HUES64 (cell line): Measurements from ENCODE around the gene USP12.

Source experiments
- H3K27ac ChIP-seq: 2 replicates; pipeline ENCODE4 v1.7.0; 2013; ENCODE audit warnings: low read depth, low read length, inconsistent platforms
- H3K27me3 ChIP-seq: 2 replicates; pipeline ENCODE4 v1.6.1; 2013; ENCODE audit warnings: mild to moderate bottlenecking, low read length; ENCODE audit not compliant: insufficient read depth
- H3K36me3 ChIP-seq: 2 replicates; pipeline ENCODE4 v1.6.1; 2013; ENCODE audit warnings: mild to moderate bottlenecking, low read length; ENCODE audit not compliant: insufficient read depth
- H3K4me1 ChIP-seq: 2 replicates; pipeline ENCODE4 v1.6.1; 2013; ENCODE audit warnings: mild to moderate bottlenecking, low read length, moderate library complexity; ENCODE audit not compliant: insufficient read depth
- H3K4me3 ChIP-seq: 2 replicates; pipeline ENCODE4 v1.5.1; 2013; ENCODE audit warnings: mild to moderate bottlenecking, low read length, moderate library complexity
- H3K9ac ChIP-seq: 2 replicates; pipeline ENCODE4 v1.6.1; 2013; ENCODE audit warnings: mild to moderate bottlenecking, low read depth, low read length
- H3K9me3 ChIP-seq: 2 replicates; pipeline ENCODE4 v1.6.1; 2013; ENCODE audit warnings: low read depth, low read length; ENCODE audit not compliant: insufficient read depth
- WGBS: fragments of 150-250, 120-280 bp; methylation state at CpG from one replicate; pipeline ENCODE4 v1.1.7; 2013; ENCODE audit warnings: missing lambda C conversion rate; 5-methylcytosine and 5-hydroxymethylcytosine counted together

USP12 gene

DNA sequence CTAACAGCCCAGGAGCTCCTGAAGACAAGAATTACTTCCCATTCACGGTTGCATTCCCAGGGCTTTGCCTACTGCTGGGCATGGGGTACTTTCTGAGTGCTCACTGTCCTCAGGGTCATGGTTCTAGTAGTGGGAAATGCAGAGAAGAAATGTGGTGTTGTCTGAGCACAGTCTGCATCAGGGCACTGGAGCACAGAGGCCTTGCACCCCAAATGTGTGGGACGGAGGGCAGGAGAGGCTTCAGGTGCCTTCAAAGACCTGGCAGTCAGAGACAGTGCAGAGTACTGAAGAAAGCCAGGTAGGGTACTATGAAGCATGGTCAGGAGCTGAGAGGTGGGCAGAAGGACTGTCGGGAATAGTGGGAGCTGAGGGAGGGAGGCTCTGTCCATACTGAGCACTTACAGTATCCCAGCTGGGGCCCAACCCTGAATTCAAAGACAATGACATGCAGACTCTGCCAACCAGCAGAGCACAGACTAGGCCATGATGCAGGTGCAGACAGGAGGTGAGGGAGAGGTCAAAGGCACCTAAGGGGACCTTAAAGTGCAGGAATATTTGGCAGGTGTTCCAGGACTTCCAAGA lies 144.4 kb downstream of the USP12 start:
- WGBS: 87% methylated on average over 3 of the region's 3 CpGs
- no peak overlapping the region for H3K27ac ChIP-seq
- no peaks in the 10 kb centered on the region for H3K27me3 ChIP-seq
- H3K9ac ChIP-seq: no peak overlapping the region
- H3K36me3 ChIP-seq: no peaks in the 10 kb centered on the region
- no peaks in the 10 kb centered on the region for H3K9me3 ChIP-seq
- H3K4me3 ChIP-seq: no peak overlapping the region
- no peaks in the 10 kb centered on the region for H3K4me1 ChIP-seq

DNA sequence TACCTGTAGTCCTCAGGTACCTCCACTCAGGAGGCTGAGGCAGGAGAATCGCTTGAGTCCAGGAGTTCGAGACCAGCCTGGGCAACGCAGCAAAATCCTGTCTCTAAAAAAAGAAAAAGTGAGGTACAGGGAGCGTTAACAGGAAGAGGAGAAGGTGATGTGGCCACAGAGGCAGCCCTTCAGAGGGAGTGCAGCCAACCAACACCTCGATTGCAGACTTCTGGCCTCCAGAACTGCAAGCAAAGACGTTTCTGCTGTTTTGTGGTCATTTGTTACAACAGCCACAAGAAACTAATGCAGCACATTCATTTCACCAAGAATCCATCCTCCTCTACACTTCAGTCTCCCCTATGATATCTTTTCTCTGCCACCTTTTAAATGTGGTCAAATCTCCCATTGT lies 145.2 kb downstream of the USP12 start:
- Histone ChIP-seq H3K9me3 (no peaks in the 10 kb centered on the region), H3K36me3 (no peaks in the 10 kb centered on the region), H3K4me1 (no peaks in the 10 kb centered on the region), H3K27ac (no peak overlapping the region), H3K4me3 (no peak overlapping the region), H3K27me3 (no peaks in the 10 kb centered on the region), H3K9ac (no peak overlapping the region)
- WGBS: 91% methylated on average over 6 of the region's 6 CpGs

DNA sequence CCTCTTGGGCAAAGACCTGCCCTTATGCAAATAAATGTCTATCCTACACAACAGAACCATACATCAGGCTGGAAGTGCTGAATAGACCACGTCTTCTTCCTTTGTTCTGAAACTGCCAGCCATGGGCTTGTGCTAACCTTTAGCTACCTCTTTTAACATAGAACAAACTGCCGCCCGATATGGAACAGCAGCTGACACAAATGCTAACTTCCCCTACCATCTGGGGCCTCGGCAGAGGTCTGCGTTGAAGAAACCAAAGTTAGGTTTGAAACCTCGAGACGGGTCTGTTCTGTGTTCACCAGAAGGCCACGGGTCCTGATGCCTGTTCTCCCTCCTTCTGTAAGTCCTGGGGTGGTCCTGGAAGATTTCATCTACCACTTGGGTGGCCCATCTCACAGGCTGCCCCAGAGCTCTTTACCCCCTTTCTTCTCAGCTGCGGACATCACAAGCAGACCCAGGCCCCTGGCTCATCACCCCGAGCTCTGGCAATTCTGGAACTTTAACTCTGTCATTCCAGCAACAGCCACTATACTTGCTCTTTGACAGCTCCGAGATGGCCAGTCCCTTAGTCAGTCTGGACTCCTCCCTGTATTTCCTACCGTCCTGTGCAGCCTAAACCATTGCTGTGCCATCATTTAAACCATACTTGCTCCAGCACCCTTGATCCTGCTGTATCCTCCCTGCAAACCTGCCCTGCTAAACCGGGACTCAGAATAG lies 146.7 kb downstream of the USP12 start:
- H3K9ac ChIP-seq: no peak overlapping the region
- no peak overlapping the region for H3K27ac ChIP-seq
- H3K9me3 ChIP-seq: no peaks in the 10 kb centered on the region
- WGBS: 89% methylated on average over 13 of the region's 13 CpGs
- no peak overlapping the region for H3K4me3 ChIP-seq
- no peaks in the 10 kb centered on the region for H3K4me1 ChIP-seq
- no peaks in the 10 kb centered on the region for H3K36me3 ChIP-seq
- no peaks in the 10 kb centered on the region for H3K27me3 ChIP-seq

DNA sequence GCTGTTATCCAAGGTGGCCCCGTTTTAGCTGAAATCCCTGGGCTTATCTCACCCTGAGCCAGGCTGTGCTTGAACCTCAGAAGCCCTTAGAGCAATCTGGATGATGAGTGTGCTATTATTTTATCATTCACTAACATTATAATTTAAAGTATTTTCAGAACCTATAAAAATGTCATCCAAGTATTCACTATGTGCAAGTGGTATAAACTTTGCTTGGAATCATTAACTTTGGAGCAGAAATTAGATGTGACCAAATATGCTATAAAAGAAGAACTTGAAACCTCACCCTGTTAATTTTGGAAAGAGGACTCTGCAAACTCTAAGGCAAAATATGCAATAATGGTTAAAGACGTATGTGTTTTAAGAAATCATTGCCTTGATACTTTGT lies 147.5 kb downstream of the USP12 start:
- 97% methylated on average over 2 of the region's 2 CpGs for WGBS
- Histone ChIP-seq H3K4me3 (no peak overlapping the region), H3K4me1 (no peaks in the 10 kb centered on the region), H3K9me3 (no peaks in the 10 kb centered on the region), H3K36me3 (no peaks in the 10 kb centered on the region), H3K27ac (no peak overlapping the region), H3K27me3 (no peaks in the 10 kb centered on the region), H3K9ac (no peak overlapping the region)

DNA sequence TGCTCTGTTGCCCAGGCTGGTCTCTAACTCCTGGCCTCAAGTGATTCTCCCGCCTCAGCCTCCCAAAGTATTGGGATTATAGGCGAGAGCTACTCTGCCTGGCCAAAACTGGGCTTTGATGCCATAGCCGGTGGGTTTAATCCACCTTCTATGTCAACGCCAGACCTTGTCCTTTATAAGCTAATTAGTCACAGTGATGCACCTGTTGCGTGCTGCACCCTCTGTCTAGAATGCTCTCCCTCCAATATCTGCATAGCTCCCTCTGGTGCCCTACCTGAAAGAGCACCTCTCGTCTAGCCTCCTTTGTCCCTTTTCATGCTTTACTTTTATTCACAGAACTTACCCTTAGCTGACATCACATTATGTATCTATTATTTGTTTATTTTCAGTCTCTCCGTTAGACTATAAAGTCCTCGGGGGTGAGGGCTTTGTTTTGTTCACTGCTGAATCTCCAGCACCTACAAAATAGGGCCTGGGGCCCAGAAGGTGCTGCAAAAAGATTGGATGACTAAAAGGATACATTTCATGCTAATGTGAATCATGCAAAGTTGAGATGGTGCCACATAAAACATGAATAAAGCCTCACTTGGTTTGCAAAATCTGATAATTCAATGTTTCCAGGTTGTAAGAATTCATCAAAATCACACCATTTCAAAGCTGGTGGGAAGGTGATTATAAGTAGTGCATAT lies 148.1 kb downstream of the USP12 start:
- no peak overlapping the region for H3K4me3 ChIP-seq
- 95% methylated on average over 8 of the region's 8 CpGs for WGBS
- H3K27me3 ChIP-seq: no peaks in the 10 kb centered on the region
- no peak overlapping the region for H3K9ac ChIP-seq
- H3K4me1 ChIP-seq: peaks cover 3% of the 10 kb centered on the region; the same call in 1 of the 2 replicates
- no peaks in the 10 kb centered on the region for H3K9me3 ChIP-seq
- H3K27ac ChIP-seq: no peak overlapping the region
- H3K36me3 ChIP-seq: no peaks in the 10 kb centered on the region

DNA sequence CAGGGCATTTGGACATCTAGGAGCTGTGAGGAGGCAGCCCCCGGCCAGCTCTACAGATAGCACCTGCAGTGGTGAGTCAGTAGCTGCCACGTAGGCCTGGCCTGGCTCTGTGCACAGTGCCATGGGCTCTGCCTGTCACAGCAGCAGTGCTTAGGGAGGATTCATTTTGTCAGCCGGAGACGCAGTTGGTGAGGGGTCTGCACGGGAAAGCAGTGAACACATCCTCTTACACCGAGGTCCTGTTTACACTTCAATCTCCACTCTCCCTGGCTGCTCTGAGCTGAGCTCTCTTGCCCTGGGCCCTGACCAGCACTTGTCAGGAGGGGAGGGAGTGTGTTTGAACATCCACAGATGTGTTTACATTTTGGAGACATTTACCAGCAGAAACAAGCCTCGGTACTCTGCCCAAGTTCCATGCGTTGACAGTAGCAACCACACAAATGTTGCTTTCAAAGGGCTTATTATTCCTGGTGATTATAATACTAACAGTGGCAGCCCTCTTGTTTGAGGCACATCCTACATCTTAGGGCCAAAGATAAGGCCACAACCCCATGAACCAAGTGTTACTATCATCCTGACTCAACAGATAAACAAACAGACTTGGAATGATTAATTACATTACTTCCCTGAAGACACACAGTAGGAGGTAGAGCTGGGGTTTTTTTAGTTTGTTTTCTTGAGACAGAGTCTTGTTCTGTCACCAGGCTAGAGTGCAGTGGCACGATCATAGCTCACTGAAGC lies 148.9 kb downstream of the USP12 start:
- Histone ChIP-seq H3K9ac (no peak overlapping the region), H3K9me3 (no peaks in the 10 kb centered on the region), H3K27me3 (no peaks in the 10 kb centered on the region), H3K4me3 (no peak overlapping the region), H3K36me3 (no peaks in the 10 kb centered on the region), H3K27ac (no peak overlapping the region), H3K4me1 (peaks cover 6% of the 10 kb centered on the region; the same call in 1 of the 2 replicates)
- WGBS: 74% methylated on average over 7 of the region's 9 CpGs

DNA sequence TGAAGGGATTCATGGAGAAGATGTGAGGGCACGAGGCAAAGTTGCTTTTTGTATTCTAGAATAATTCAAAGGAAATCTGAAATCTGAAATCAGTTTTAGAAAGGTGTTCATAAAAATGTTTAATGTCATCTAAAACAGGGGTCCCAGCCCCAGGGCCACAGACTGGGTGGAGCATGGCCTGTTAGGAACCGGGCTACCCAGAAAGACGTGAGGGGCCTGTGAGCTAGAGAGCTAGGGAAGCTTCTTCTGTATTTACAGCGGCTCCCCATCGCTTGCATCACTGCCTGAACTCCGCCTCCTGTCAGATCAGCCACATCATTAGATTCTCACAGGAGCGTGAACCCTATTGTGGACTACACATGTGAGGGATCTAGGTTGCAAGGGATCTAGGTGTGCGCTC lies 151.2 kb downstream of the USP12 start:
- H3K36me3 ChIP-seq: no peaks in the 10 kb centered on the region
- WGBS: 95% methylated on average over 8 of the region's 8 CpGs
- H3K9me3 ChIP-seq: no peaks in the 10 kb centered on the region
- H3K4me1 ChIP-seq: peaks cover 6% of the 10 kb centered on the region; the same call in 1 of the 2 replicates
- no peaks in the 10 kb centered on the region for H3K27me3 ChIP-seq
- no peak overlapping the region for H3K27ac ChIP-seq
- no peak overlapping the region for H3K9ac ChIP-seq
- no peak overlapping the region for H3K4me3 ChIP-seq

DNA sequence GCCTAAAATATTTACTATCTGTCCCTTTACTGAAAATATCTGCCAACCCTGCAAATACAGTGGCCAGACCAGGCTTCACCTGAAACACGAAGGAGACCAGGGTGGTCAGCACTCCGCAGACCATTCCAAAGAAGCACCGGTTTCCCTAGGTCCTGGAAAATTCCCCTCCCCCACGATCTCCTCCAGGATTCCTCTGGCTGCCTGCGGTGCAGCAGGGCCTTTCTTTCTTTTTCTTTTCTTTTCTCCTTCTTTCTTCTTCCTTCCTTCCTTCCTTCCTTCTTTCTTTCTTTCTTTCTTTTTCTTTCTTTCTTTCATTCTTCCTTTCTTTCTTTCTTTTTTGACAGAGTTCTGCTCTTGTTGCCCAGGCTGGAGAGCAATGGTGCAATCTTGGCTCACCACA lies 152.7 kb downstream of the USP12 start:
- WGBS: 29% methylated on average over 5 of the region's 5 CpGs
- H3K9me3 ChIP-seq: no peaks in the 10 kb centered on the region
- no peak overlapping the region for H3K4me3 ChIP-seq
- H3K9ac ChIP-seq: no peak overlapping the region
- no peaks in the 10 kb centered on the region for H3K36me3 ChIP-seq
- H3K27me3 ChIP-seq: no peaks in the 10 kb centered on the region
- peaks cover 6% of the 10 kb centered on the region; the same call in 1 of the 2 replicates for H3K4me1 ChIP-seq
- H3K27ac ChIP-seq: no peak overlapping the region

DNA sequence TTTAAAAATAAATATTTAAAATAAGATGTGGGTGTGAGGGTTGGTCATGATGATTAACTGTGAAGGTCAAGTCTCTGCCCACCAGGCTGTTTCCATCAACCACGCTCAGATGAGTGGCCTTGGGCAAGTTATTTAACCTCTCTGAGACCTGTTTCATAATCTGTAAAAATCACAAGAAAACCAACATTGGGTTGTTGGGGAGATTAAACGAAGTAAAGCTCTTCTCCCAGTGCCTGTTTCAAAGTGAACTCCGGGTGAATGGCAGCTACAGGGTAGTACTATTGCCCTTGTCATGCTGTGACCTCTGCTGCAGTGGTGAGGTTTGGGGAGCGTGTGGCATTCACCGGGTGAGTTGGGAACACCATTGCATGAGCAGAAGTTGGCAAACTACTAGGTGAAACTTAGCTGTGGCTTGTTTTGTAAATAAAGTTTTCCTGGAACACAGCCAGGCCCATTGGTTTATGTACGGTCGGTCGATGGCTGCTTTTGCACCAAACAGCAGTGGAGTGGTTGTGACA lies 153.2 kb downstream of the USP12 start:
- no peaks in the 10 kb centered on the region for H3K9me3 ChIP-seq

DNA sequence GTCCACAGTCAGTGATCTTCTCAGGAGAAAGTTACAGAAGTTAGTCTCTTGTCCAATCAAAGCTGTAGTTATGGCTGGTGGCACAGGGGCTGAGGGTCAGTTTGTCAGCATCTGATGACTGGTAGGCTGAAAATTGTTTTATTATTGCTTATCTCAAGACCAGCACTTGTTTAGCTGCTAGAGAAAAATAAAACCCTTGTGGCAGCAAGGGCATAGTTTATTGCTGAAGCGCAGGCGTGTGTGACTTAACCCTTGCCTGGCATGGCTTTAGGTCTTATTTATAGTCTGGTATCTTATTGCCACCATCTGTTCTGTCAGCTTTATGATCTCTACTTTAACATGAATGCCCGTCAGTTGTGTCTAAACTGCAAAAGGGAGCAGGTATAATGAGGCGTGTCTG lies 154.7 kb downstream of the USP12 start:
- WGBS: 84% methylated on average over 4 of the region's 4 CpGs

More for the DNA sequence above, 153.2 kb downstream of the USP12 start:
- Histone ChIP-seq H3K9ac (no peak overlapping the region), H3K27ac (no peak overlapping the region), H3K4me1 (peaks cover 6% of the 10 kb centered on the region; the same call in 1 of the 2 replicates), H3K27me3 (no peaks in the 10 kb centered on the region), H3K36me3 (no peaks in the 10 kb centered on the region), H3K4me3 (no peak overlapping the region)
- 88% methylated on average over 8 of the region's 8 CpGs for WGBS

More for the DNA sequence above, 154.7 kb downstream of the USP12 start:
- Histone ChIP-seq H3K4me3 (no peak overlapping the region), H3K9me3 (no peaks in the 10 kb centered on the region), H3K27ac (no peak overlapping the region), H3K27me3 (no peaks in the 10 kb centered on the region), H3K4me1 (peaks cover 6% of the 10 kb centered on the region; the same call in 1 of the 2 replicates), H3K36me3 (no peaks in the 10 kb centered on the region), H3K9ac (no peak overlapping the region)
